ENCODE results near the gene ADAMTS13. TPM values are rescaled to one million over a fixed set of nuclear protein-coding genes. Genes with fewer than 3 reads are reported as not detected.
A peak's percentile ranks its signal among the peaks of the same experiment; 100 is the strongest.

ADAMTS13 gene
- total and polyA plus RNA-seq, 2 donors, result 1.8 to 3.7 TPM

GRCh38 chr9:133457233-133457632 is 35.1 kb downstream of the ADAMTS13 start:
- Histone ChIP-seq H3K36me3 (ENCODE audit: insufficient read depth) (no peaks in the 10 kb centered on the region), H3K27ac (ENCODE audit: low read depth) (no peak overlapping the region), H3K4me1 (ENCODE audit: insufficient read depth) (no peaks in the 10 kb centered on the region), H3K4me3 (ENCODE audit: low read depth, low read length) (no peak overlapping the region)
- DNase-seq (ENCODE audit: extremely low spot score), result no peak
- 92% methylated on average over 13 of the region's 13 CpGs for WGBS

DNA sequence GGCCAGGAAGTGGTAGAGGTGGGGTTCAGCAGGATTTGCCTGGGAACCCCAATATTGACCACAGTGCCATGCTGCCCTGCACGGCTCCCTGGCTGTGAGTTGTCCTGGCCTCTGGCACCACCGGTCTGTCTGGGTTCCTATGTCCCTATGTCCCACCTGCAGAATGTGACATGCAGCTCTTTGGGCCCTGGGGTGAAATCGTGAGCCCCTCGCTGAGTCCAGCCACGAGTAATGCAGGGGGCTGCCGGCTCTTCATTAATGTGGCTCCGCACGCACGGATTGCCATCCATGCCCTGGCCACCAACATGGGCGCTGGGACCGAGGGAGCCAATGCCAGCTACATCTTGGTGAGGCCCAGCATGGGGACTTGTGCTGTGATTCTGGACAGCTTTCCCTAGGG is 35.6 kb downstream of the ADAMTS13 start:
- Histone ChIP-seq H3K4me1 (ENCODE audit: insufficient read depth) (no peaks in the 10 kb centered on the region), H3K4me3 (ENCODE audit: low read depth, low read length) (no peak overlapping the region), H3K36me3 (ENCODE audit: insufficient read depth) (no peaks in the 10 kb centered on the region), H3K27ac (ENCODE audit: low read depth) (no peak overlapping the region)
- 97% methylated on average over 11 of the region's 11 CpGs for WGBS
- no peak for DNase-seq (ENCODE audit: extremely low spot score)

GRCh38 chr9:133458643-133459312 is 36.6 kb downstream of the ADAMTS13 start:
- DNase-seq (ENCODE audit: extremely low spot score), result no peak
- Histone ChIP-seq H3K27ac (ENCODE audit: low read depth) (no peak overlapping the region), H3K36me3 (ENCODE audit: insufficient read depth) (no peaks in the 10 kb centered on the region), H3K4me1 (ENCODE audit: insufficient read depth) (no peaks in the 10 kb centered on the region), H3K4me3 (ENCODE audit: low read depth, low read length) (peak overlapping the region; percentile 61)
- 79% methylated on average over 16 of the region's 16 CpGs for WGBS

- no peaks in the 10 kb centered on the region for H3K36me3 ChIP-seq (ENCODE audit: insufficient read depth)
- peak; percentile 84 for DNase-seq (ENCODE audit: extremely low spot score)
- peak within 1 kb of the TSS; percentile 61 for H3K4me3 ChIP-seq (ENCODE audit: low read depth, low read length)
- H3K27ac ChIP-seq (ENCODE audit: low read depth), result peak within 1 kb of the TSS; percentile 80
- WGBS, result under 1% methylated on average over 86 of the region's 86 CpGs
- H3K4me1 ChIP-seq (ENCODE audit: insufficient read depth), result no peaks in the 10 kb centered on the region
Measured at GRCh38 chr9:133459476-133460404, 37.6 kb downstream of the ADAMTS13 start, which contains the start of gene CACFD1. Gene CACFD1, plus strand, starts transcription at chr9:133459978. Its CDS starts 89 bp downstream, at chr9:133460067.

DNA sequence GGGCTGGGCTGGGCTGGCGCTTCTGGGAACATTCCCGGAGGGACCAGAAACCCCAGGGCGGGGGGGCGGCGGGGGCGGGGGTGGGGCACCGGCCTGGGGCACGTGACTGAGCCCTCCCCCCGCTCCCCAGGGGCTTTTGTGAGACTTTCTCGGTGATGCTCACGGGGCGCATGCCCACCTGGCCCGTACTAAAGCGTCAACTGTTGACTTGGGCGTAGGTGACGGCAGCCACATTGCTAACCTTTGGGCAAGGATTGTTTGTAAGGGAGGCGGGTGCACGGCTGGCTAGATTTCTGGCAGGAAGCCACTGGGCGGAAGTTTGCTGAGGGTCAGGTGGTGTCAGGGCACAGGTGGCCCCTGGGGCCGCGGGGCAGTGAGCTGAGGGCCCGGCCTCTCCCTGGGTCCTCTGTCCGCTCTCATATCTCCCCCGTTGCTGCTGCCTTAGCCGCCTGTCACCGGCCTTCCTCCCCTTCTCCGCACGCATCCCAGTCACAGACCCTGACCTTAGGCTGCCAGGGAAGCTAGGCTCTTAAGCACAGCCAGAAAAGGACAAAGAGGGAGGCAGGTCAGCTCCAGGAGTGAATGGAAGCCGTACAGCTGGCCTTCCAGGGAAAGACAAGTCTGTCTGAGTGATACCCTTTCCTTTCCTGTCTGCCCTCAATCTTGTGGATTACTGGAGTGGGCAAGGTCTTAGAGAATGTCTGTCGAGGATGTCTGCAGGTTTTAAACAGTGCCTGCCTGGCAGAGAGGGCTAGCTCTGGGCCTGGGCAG is 38.4 kb downstream of the ADAMTS13 start:
- 13% methylated on average over 30 of the region's 30 CpGs for WGBS
- DNase-seq (ENCODE audit: extremely low spot score), result peak; percentile 49
- no peaks in the 10 kb centered on the region for H3K36me3 ChIP-seq (ENCODE audit: insufficient read depth)
- H3K4me3 ChIP-seq (ENCODE audit: low read depth, low read length), result peak overlapping the region; percentile 61
- peak overlapping the region; percentile 51 for H3K27ac ChIP-seq (ENCODE audit: low read depth)
- H3K4me1 ChIP-seq (ENCODE audit: insufficient read depth), result no peaks in the 10 kb centered on the region

DNA sequence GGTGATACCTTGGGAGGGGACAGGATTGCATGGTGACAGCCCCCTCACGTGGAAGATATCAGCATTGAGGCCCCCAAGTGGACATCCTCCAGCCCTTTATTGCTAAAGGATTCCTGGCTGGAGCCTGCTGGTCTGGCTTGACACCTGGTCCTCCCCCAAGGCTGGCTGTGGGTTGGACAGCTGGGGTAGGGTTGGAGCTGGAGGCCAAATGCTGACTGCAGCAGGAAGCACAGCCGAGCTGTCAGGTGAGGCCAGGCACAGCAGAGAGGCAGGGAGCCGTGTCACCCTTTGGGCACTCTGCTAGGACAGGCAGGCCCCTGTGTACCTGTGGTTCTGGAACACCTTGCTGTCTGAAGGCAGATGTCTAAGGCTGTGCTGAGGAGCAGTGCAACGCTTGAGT is 39.8 kb downstream of the ADAMTS13 start:
- Histone ChIP-seq H3K4me1 (ENCODE audit: insufficient read depth) (no peaks in the 10 kb centered on the region), H3K4me3 (ENCODE audit: low read depth, low read length) (no peak overlapping the region), H3K27ac (ENCODE audit: low read depth) (no peak overlapping the region), H3K36me3 (ENCODE audit: insufficient read depth) (no peaks in the 10 kb centered on the region)
- WGBS, result 71% methylated on average over 4 of the region's 4 CpGs
- DNase-seq (ENCODE audit: extremely low spot score), result no peak

- WGBS, result 87% methylated on average over 22 of the region's 22 CpGs
- DNase-seq (ENCODE audit: extremely low spot score), result no peak
Measured at GRCh38 chr9:133463234-133463863, 41.2 kb downstream of the ADAMTS13 start.

DNA sequence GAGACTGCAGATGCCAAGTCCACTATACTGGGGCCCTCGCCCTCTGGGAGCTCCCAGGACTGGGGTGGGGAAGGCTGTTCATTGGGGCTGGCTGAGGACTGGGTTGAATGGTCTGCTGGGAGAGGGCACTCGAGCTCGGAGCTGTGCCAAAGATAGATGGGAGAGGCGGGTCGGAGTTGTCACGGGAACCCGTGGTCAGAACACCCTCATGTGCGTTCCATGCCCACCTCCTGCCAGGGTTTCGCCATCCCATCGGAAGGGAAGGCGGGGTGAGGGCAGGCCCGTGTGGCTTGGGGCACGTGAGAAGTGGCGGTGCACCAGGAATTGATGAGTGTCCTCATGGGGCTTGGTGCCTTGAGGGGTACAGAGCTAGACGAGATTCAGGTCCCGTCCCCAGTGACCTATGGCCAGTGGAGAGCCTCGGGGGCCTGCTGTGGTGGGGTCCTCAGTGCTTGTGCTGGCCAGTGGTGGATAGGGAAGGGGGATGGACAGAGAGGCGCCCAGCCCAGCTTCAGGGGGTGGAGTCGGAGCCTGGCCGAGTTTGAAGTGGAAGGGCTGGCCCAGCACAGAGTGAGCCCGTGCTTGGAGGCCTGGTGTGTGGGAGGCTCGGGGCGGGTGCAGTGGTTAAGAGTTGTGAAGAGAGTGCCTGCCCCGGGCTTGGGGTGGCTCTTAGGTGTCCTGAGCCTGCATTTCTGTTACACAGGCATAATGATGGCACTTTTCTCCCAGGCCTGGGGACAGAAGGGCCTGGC is 41.9 kb downstream of the ADAMTS13 start:
- Histone ChIP-seq H3K4me1 (ENCODE audit: insufficient read depth) (no peaks in the 10 kb centered on the region), H3K36me3 (ENCODE audit: insufficient read depth) (no peaks in the 10 kb centered on the region), H3K4me3 (ENCODE audit: low read depth, low read length) (no peak overlapping the region), H3K27ac (ENCODE audit: low read depth) (no peak overlapping the region)
- no peak for DNase-seq (ENCODE audit: extremely low spot score)
- WGBS, result 87% methylated on average over 24 of the region's 24 CpGs

More at GRCh38 chr9:133463234-133463863, 41.2 kb downstream of the ADAMTS13 start:
- Histone ChIP-seq H3K4me3 (ENCODE audit: low read depth, low read length) (no peak overlapping the region), H3K4me1 (ENCODE audit: insufficient read depth) (no peaks in the 10 kb centered on the region), H3K27ac (ENCODE audit: low read depth) (no peak overlapping the region), H3K36me3 (ENCODE audit: insufficient read depth) (no peaks in the 10 kb centered on the region)

- no peaks in the 10 kb centered on the region for H3K36me3 ChIP-seq (ENCODE audit: insufficient read depth)
- no peaks in the 10 kb centered on the region for H3K4me1 ChIP-seq (ENCODE audit: insufficient read depth)
- WGBS, result 92% methylated on average over 10 of the region's 10 CpGs
- DNase-seq (ENCODE audit: extremely low spot score), result no peak
- H3K4me3 ChIP-seq (ENCODE audit: low read depth, low read length), result no peak overlapping the region
- H3K27ac ChIP-seq (ENCODE audit: low read depth), result no peak overlapping the region
Measured at GRCh38 chr9:133464638-133465037, 42.5 kb downstream of the ADAMTS13 start.

DNA sequence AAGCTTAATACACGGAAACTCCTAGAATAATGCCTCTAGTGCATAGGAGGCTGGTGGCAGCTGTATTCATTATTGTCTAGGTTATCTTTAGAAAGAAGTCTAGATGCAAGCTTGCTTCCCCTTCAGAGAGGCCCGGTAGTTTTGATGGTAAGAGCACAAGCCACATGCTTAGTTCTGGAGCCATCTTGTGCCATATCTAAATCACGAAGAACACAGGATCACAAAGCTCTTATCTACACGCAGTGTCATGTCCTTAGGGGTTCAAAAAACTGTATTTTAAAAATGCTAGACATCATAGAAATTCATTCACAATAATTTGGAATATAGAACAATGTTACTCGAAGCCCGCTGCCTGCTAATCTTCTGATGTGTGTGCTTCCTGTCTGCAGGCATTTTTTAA is 43.8 kb downstream of the ADAMTS13 start:
- H3K4me1 ChIP-seq (ENCODE audit: insufficient read depth), result no peaks in the 10 kb centered on the region
- 82% methylated on average over 6 of the region's 6 CpGs for WGBS
- H3K36me3 ChIP-seq (ENCODE audit: insufficient read depth), result no peaks in the 10 kb centered on the region
- H3K27ac ChIP-seq (ENCODE audit: low read depth), result no peak overlapping the region
- no peak overlapping the region for H3K4me3 ChIP-seq (ENCODE audit: low read depth, low read length)
- DNase-seq (ENCODE audit: extremely low spot score), result no peak

- H3K36me3 ChIP-seq (ENCODE audit: insufficient read depth), result no peaks in the 10 kb centered on the region
- no peak overlapping the region for H3K4me3 ChIP-seq (ENCODE audit: low read depth, low read length)
- H3K4me1 ChIP-seq (ENCODE audit: insufficient read depth), result no peaks in the 10 kb centered on the region
- DNase-seq (ENCODE audit: extremely low spot score), result no peak
- WGBS, result 86% methylated on average over 10 of the region's 10 CpGs
- no peak overlapping the region for H3K27ac ChIP-seq (ENCODE audit: low read depth)
Measured at GRCh38 chr9:133467101-133467500, 44.9 kb downstream of the ADAMTS13 start.

DNA sequence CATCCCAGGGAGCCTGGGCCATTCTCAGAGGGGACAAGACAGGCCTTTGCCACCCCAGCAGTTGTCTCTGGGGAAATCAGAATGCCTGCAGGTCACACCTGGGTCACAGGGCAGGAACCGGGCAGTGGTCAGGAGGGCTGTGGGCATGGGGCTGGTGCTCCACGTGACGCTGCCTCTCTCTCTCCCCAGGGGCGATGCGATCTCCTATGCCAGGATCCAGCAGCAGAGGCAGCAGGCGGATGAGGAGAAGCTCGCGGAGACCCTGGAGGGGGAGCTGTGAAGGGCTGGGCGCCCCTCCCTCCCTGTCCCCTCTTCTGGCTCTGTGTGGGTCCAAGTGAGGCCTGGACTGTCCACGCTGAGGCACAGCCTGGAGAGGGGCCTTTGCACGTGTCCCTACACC is 46.2 kb downstream of the ADAMTS13 start:
- Histone ChIP-seq H3K27ac (ENCODE audit: low read depth) (no peak overlapping the region), H3K4me3 (ENCODE audit: low read depth, low read length) (no peak overlapping the region), H3K36me3 (ENCODE audit: insufficient read depth) (no peaks in the 10 kb centered on the region), H3K4me1 (ENCODE audit: insufficient read depth) (no peaks in the 10 kb centered on the region)
- 87% methylated on average over 11 of the region's 11 CpGs for WGBS
- no peak for DNase-seq (ENCODE audit: extremely low spot score)
